ENCODE results near the gene LPIN2.
"Not testable (repeated sequence)": the region's sequence is repeated elsewhere in the genome, so short reads cannot be mapped to it uniquely, and the experiment has no call there.

Gene LPIN2

GRCh38 chr18:3044931-3045698 is 32.2 kb upstream of the LPIN2 start:
- no peak for DNase-seq (ENCODE audit: low read depth in 2 of 2)

- no peak for DNase-seq (ENCODE audit: low read depth in 2 of 2)
These were observed 29.4 kb upstream of the LPIN2 start for GRCh38 chr18:3042379-3042778.

- DNase-seq (ENCODE audit: low read depth in 2 of 2): no peak
These were observed 28.9 kb upstream of the LPIN2 start for GRCh38 chr18:3041843-3042242.

- no peak for DNase-seq (ENCODE audit: low read depth in 2 of 2)
These were observed 27.9 kb upstream of the LPIN2 start for GRCh38 chr18:3040881-3041280.

GRCh38 chr18:3040173-3040572 is 27.2 kb upstream of the LPIN2 start:
- DNase-seq (ENCODE audit: low read depth in 2 of 2): no peak

GRCh38 chr18:3037423-3037915 is 24.5 kb upstream of the LPIN2 start:
- no peak for DNase-seq (ENCODE audit: low read depth in 2 of 2)

GRCh38 chr18:3036108-3036507 is 23.2 kb upstream of the LPIN2 start:
- DNase-seq (ENCODE audit: low read depth in 2 of 2): no peak

- no peak for DNase-seq (ENCODE audit: low read depth in 2 of 2)
These were observed 22.7 kb upstream of the LPIN2 start for GRCh38 chr18:3035635-3036034.

- no peak for DNase-seq (ENCODE audit: low read depth in 2 of 2)
These were observed 19.8 kb upstream of the LPIN2 start for GRCh38 chr18:3032721-3033120.

GRCh38 chr18:3029215-3029952 is 16.4 kb upstream of the LPIN2 start:
- no peak for DNase-seq (ENCODE audit: low read depth in 2 of 2)

- not testable (repeated sequence) for DNase-seq (ENCODE audit: low read depth in 2 of 2)
These were observed 15.2 kb upstream of the LPIN2 start for GRCh38 chr18:3028115-3028514.

- DNase-seq (ENCODE audit: low read depth in 2 of 2): no peak
These were observed 14.5 kb upstream of the LPIN2 start for GRCh38 chr18:3027370-3027891.

GRCh38 chr18:3025544-3025943 is 12.6 kb upstream of the LPIN2 start:
- no peak for DNase-seq (ENCODE audit: low read depth in 2 of 2)

GRCh38 chr18:3023603-3024002 is 10.7 kb upstream of the LPIN2 start:
- not testable (repeated sequence) for DNase-seq (ENCODE audit: low read depth in 2 of 2)

- DNase-seq (ENCODE audit: low read depth in 2 of 2): no peak
These were observed 3.8 kb upstream of the LPIN2 start for GRCh38 chr18:3016585-3017297.

GRCh38 chr18:3015851-3016250 is 2.9 kb upstream of the LPIN2 start:
- no peak for DNase-seq (ENCODE audit: low read depth in 2 of 2)

- DNase-seq (ENCODE audit: low read depth in 2 of 2): no peak
These were observed 2.3 kb upstream of the LPIN2 start for GRCh38 chr18:3015204-3015592.

GRCh38 chr18:3014503-3015203 is 1.7 kb upstream of the LPIN2 start:
- DNase-seq (ENCODE audit: low read depth in 2 of 2): no peak

- DNase-seq (ENCODE audit: low read depth in 2 of 2): peak in 1 of 2 donors; percentile 16
These were observed 564 bp downstream of the LPIN2 start for GRCh38 chr18:3012136-3013023.

- no peak for DNase-seq (ENCODE audit: low read depth in 2 of 2)
These were observed 2.9 kb downstream of the LPIN2 start for GRCh38 chr18:3010086-3010485.

- no peak for DNase-seq (ENCODE audit: low read depth in 2 of 2)
These were observed 4.4 kb downstream of the LPIN2 start for GRCh38 chr18:3008541-3008940.

Measured in stimulated activated CD8-positive, alpha-beta memory T cell treated with anti-CD3 and anti-CD28 coated beads, Interleukin-2, amount 100 ng/mL, for 1 hour (primary cell).